A549 (cell line): Measurements from ENCODE around the gene AP4S1.

ENCODE experiments used
- BCL3 ChIP-seq: fragments of >200 bp; sonication (Bioruptor Twin); formaldehyde crosslinking; IDR thresholded peaks from 3 replicates; pipeline ENCODE4 v1.6.1; 2016
- CBX2 ChIP-seq: fragments of 200-600 bp; sonication (generic); IDR thresholded peaks from 2 replicates; pipeline ENCODE4 v1.6.1; 2016; ENCODE audit warnings: low read depth, mild to moderate bottlenecking, borderline replicate concordance
- CTCF ChIP-seq: fragments of >200 bp; sonication (Bioruptor Twin); formaldehyde crosslinking; IDR thresholded peaks from 3 replicates; pipeline ENCODE4 v1.5.1; 2016
- EP300 ChIP-seq, 2 experiments: fragments of >200 bp; sonication (Bioruptor Twin); formaldehyde crosslinking; IDR thresholded peaks; 2 replicates in 1 of 2; 3 replicates in 1 of 2; pipeline ENCODE4 v1.6.1; 2016 to 2017
- HDAC2 ChIP-seq: fragments of 200-600 bp; sonication (generic); IDR thresholded peaks from 2 replicates; pipeline ENCODE4 v1.6.1; 2016
- HES2 ChIP-seq: fragments of >200 bp; sonication (Bioruptor Twin); formaldehyde crosslinking; IDR thresholded peaks from 2 replicates; pipeline ENCODE4 v1.6.1; 2016
- JUN ChIP-seq, 2 experiments: fragments of >200 bp; sonication (Bioruptor Twin); formaldehyde crosslinking; IDR thresholded peaks; 2 replicates in 1 of 2; 3 replicates in 1 of 2; pipeline ENCODE4 v1.6.1; 2016 to 2017
- KDM5A ChIP-seq: fragments of 200-600 bp; sonication (generic); IDR thresholded peaks from 2 replicates; pipeline ENCODE4 v1.6.1; 2016; ENCODE audit warnings: antibody characterized with exemption, mild to moderate bottlenecking
- MAFK ChIP-seq: fragments of 450-650 bp; IDR thresholded peaks from 2 replicates; pipeline ENCODE4 v1.6.1; 2014; ENCODE audit not compliant: partially characterized antibody
- POLR2A ChIP-seq: IDR thresholded peaks from 2 replicates; pipeline ENCODE4 v1.6.1; 2012; ENCODE audit warnings: mild to moderate bottlenecking, low read length
- POLR2AphosphoS2 ChIP-seq: conservative IDR thresholded peaks from 2 replicates; pipeline ENCODE4 v1.6.1; 2012; ENCODE audit warnings: low read length, improper control_type of control experiment, inconsistent platforms
- USF2 ChIP-seq: fragments of 450-650 bp; IDR thresholded peaks from 2 replicates; pipeline ENCODE4 v1.6.1; 2014; ENCODE audit warnings: antibody characterized with exemption
- ZSCAN20 ChIP-seq: fragments of 250-450 bp; sonication (Bioruptor Pico); IDR thresholded peaks from 2 replicates; pipeline ENCODE4 v1.8.0; 2022; ENCODE audit warnings: mild to moderate bottlenecking, moderate library complexity

GRCh38 chr14:31003284-31003683 lies 22.2 kb upstream of the AP4S1 start:
- no peak for TF ChIP-seq BCL3
- TF ChIP-seq POLR2AphosphoS2: no peak
- no peak for TF ChIP-seq CBX2
- TF ChIP-seq CTCF: no peak
- TF ChIP-seq JUN (IDR thresholded peaks at IDR 0.05): no peak
- no peak for TF ChIP-seq POLR2A
- TF ChIP-seq MAFK: no peak
- TF ChIP-seq USF2: no peak
- TF ChIP-seq HDAC2: no peak
- no peak for TF ChIP-seq EP300 (IDR thresholded peaks at IDR 0.05)
- TF ChIP-seq ZSCAN20 (CRISPR knock-in tag): no peak
- no peak for TF ChIP-seq KDM5A
- no peak for TF ChIP-seq HES2
